Measurements from ENCODE around the gene CD4.
A peak's percentile ranks its signal among the peaks of the same experiment; 100 is the strongest.

CD4 gene

GRCh38 chr12:6817098-6817497 is 27.8 kb downstream of the CD4 start:
- no peak for DNase-seq (ENCODE audit: low read depth)

GRCh38 chr12:6817662-6818157 is 28.4 kb downstream of the CD4 start:
- no peak for DNase-seq (ENCODE audit: low read depth)

GRCh38 chr12:6818222-6818621 is 28.9 kb downstream of the CD4 start:
- DNase-seq (ENCODE audit: low read depth): no peak

- DNase-seq (ENCODE audit: low read depth): no peak
Measured at GRCh38 chr12:6818645-6819044, 29.3 kb downstream of the CD4 start.

- no peak for DNase-seq (ENCODE audit: low read depth)
Measured at GRCh38 chr12:6819106-6820030, 30.0 kb downstream of the CD4 start.

- DNase-seq (ENCODE audit: low read depth): no peak
Measured at GRCh38 chr12:6820166-6820565, 30.8 kb downstream of the CD4 start.

- no peak for DNase-seq (ENCODE audit: low read depth)
Measured at GRCh38 chr12:6821591-6822425, 32.5 kb downstream of the CD4 start, which contains the start of gene GPR162. Gene GPR162, plus strand, starts transcription at chr12:6821821. Its CDS starts 2,078 bp downstream, at chr12:6823899.

- no peak for DNase-seq (ENCODE audit: low read depth)
Measured at GRCh38 chr12:6822426-6823135, 33.3 kb downstream of the CD4 start.

GRCh38 chr12:6823182-6824084 is 34.1 kb downstream of the CD4 start:
- no peak for DNase-seq (ENCODE audit: low read depth)

GRCh38 chr12:6824085-6824775 is 34.9 kb downstream of the CD4 start:
- DNase-seq (ENCODE audit: low read depth): no peak

GRCh38 chr12:6824901-6825381 is 35.6 kb downstream of the CD4 start:
- no peak for DNase-seq (ENCODE audit: low read depth)

GRCh38 chr12:6825398-6826124 is 36.2 kb downstream of the CD4 start:
- DNase-seq (ENCODE audit: low read depth): peak; percentile 67

GRCh38 chr12:6826125-6826733 is 36.9 kb downstream of the CD4 start:
- DNase-seq (ENCODE audit: low read depth): no peak

GRCh38 chr12:6826734-6827436 is 37.6 kb downstream of the CD4 start:
- DNase-seq (ENCODE audit: low read depth): no peak

GRCh38 chr12:6827437-6827911 is 38.1 kb downstream of the CD4 start:
- peak; percentile 22 for DNase-seq (ENCODE audit: low read depth)

GRCh38 chr12:6827982-6828780 is 38.9 kb downstream of the CD4 start, which contains the start of gene P3H3:
Gene P3H3, plus strand, starts transcription at chr12:6828407. Its CDS starts 34 bp downstream, at chr12:6828441.
- no peak for DNase-seq (ENCODE audit: low read depth)
